Psoas muscle (tissue), 8 donors: ENCODE measurements around the gene PAX8. TPM values are rescaled to one million over a fixed set of nuclear protein-coding genes. Genes with fewer than 3 reads are reported as not detected.
A peak's percentile ranks its signal among the peaks of the same experiment; 100 is the strongest.

Experiments used
- ATAC-seq, 4 donors: fragments of 200-7000 bp; cut with Tn5 transposase; one replicate each; pipeline ENCODE4 v1.9.1; 2020; ENCODE audit warnings: moderate library complexity in 3 of 4, mild to moderate bottlenecking in 2 of 4
- DNase-seq, 2 donors: peaks; one replicate each; pipeline ENCODE4 v3.0.0-alpha.2; 2020
- H3K27ac ChIP-seq: fragments of 200-600 bp; one replicate; pipeline ENCODE4 v1.8.0; 2022
- H3K27me3 ChIP-seq, 3 donors: fragments of 200-600 bp in 1 of 3; one replicate each; pipeline versions ENCODE4 v1.6.1 to v1.8.0; 2013 to 2022; ENCODE audit warnings: low read length in 2 of 3, mild to moderate bottlenecking in 2 of 3, moderate library complexity in 1 of 3; ENCODE audit not compliant: insufficient read depth in 3 of 3
- H3K36me3 ChIP-seq, 2 donors: fragments of 200-600 bp in 1 of 2; one replicate each; pipeline versions ENCODE4 v1.6.1 to v1.8.0; 2013 to 2022; ENCODE audit warnings: low read depth in 1 of 2, mild to moderate bottlenecking in 1 of 2, moderate library complexity in 1 of 2; ENCODE audit not compliant: insufficient read depth in 1 of 2
- H3K4me1 ChIP-seq: fragments of 200-600 bp; one replicate; pipeline ENCODE4 v1.8.0; 2022
- H3K4me3 ChIP-seq: fragments of 200-600 bp; one replicate; pipeline ENCODE4 v1.8.0; 2022; ENCODE audit warnings: mild to moderate bottlenecking
- H3K9me3 ChIP-seq: fragments of 200-600 bp; one replicate; pipeline ENCODE4 v1.8.0; 2022
- WGBS, 3 donors: extraction: QIAGEN DNeasy Blood & Tissue Kit; methylation state at CpG; one replicate each; pipeline versions ENCODE4 v1.1.6 to v1.1.7; 2013; 5-methylcytosine and 5-hydroxymethylcytosine counted together
- intact Hi-C, 2 donors: fragments of 100-400 bp; cut with DNase I; formaldehyde crosslinking; loops; one replicate each; pipeline versions ENCODE4 v1.11.0 to v1.14.2; 2022
- polyA plus RNA-seq, 3 donors: library from polyadenylated mRNA; stranded (reverse); fragments of 200-250 nt; gene quantifications; one replicate each; pipeline ENCODE4 v1.2.3, GENCODE V29; 2013
- total RNA-seq, 4 donors: library from RNA; stranded (reverse); fragmentation: NEBNext Ultra II Directional in 2 of 4; extraction: Animal tissue kit (Norgen Biotek cat#: 25700) in 2 of 4; gene quantifications; one replicate each; pipeline versions ENCODE4 v1.2.1 to v1.2.4, GENCODE V29; 2021 to 2023
- TF ChIP-seq, protein P1 (sequence below): fragments of 200-600 bp; IDR thresholded peaks from one replicate; pipeline ENCODE4 v1.8.0; 2022; ENCODE audit warnings: antibody characterized with exemption
- donor health status: healthy with polysubstance abuse.
- donor health status: DM: no; HTN: no; CAD: no; lungs with moderate emphysema.
- donor health status: Bipolar disorder and iron deficiency.
- donor health status: healthy.
- donor health status: DM: yes; HTN: yes; CAD: no.
- donor health status: DM: no; HTN: no; CAD: no.
- donor health status: DM: no; HTN: no; CAD: no.
- donor health status: DM: yes; HTN: yes; CAD: no.

PAX8 gene
- total and polyA plus RNA-seq, 7 donors = 0.12 to 3.1 (median 0.35) TPM; not detected in 1

DNA sequence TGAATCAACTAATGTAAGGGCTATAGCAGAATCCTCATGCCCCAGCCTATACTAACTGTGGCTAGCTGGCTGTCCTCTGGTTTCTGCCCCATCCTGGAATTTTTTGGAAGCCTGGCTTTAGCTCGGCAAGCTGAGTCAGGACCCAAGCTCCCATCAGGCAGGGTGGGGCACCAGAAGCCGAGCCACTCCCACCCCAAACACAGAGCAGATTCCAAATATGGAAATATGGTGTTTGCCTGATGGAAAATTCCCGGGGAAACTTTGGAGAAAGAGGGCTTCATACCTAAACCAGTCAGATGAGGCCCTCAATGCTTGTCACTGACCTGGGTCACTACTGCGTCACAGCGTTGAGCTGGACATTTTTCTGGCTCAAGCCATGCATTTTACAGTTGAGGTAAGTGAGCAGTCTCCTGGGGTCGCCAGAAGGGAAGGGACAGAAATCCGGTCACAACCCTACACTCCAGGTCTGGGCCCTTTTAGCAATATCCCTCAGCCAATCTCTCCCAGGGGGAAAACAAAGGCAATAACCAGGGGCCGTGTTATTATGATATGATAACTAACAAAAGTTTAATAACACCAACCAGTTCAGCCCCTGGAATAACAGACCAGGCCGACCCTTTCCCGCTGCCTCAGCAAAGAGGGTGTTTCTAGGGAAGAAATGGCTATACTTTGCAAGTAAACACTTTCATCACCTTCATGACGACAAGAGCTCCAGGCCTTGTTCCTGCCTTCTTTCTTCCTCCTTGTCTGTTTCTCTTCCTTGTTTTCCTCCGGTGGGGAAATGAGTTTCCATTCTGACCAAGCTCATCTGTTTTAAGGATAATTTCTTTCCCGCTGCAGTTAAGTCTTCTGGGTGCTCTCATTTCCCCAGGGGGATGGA is 67.3 kb downstream of the PAX8 start:
- H3K27ac ChIP-seq = peak overlapping the region; percentile 63
- no peaks in the 10 kb centered on the region for H3K36me3 ChIP-seq
- ATAC-seq = peak in 3 of 4 donors; percentile 33 to 64 (median 42)
- H3K27me3 ChIP-seq = no peaks in the 10 kb centered on the region
- 57 to 68% (median 59%) methylated on average over 13 of the region's 13 CpGs for WGBS, 3 donors
- peak in 1 of 2 donors; percentile 35 for DNase-seq
- H3K4me1 ChIP-seq = no peaks in the 10 kb centered on the region
- no peak overlapping the region for H3K4me3 ChIP-seq
- intact Hi-C loops = no loop called here
- no peaks in the 10 kb centered on the region for H3K9me3 ChIP-seq
- TF ChIP-seq, protein P1, sequence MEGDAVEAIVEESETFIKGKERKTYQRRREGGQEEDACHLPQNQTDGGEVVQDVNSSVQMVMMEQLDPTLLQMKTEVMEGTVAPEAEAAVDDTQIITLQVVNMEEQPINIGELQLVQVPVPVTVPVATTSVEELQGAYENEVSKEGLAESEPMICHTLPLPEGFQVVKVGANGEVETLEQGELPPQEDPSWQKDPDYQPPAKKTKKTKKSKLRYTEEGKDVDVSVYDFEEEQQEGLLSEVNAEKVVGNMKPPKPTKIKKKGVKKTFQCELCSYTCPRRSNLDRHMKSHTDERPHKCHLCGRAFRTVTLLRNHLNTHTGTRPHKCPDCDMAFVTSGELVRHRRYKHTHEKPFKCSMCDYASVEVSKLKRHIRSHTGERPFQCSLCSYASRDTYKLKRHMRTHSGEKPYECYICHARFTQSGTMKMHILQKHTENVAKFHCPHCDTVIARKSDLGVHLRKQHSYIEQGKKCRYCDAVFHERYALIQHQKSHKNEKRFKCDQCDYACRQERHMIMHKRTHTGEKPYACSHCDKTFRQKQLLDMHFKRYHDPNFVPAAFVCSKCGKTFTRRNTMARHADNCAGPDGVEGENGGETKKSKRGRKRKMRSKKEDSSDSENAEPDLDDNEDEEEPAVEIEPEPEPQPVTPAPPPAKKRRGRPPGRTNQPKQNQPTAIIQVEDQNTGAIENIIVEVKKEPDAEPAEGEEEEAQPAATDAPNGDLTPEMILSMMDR = no peak

DNA sequence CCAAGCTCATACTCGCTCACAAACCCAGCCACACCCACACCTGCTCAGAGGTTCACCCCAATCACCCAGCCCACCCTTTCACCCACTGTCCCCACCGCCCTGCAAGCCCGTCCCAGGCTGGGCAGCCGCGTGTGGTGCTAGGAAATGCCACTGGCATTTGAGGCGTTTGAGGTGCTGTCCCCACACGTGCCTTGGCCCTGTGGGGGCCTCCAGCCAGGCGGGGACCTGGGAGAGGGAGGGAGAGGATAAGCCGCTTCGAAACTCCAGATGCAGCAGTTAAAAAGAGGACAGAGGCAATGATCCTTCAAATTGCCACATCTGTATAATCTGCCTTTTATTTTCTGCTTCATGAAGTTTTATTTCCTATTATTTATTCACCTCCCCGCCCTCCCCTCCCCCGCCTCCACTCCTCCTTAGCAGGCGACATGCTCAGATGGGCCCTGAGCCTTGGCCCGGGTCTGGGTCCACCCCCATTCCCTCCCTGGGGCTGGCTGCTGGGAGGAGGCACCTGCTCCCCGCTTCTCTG is 69.0 kb downstream of the PAX8 start:
- TF ChIP-seq, protein P1 = no peak
- H3K9me3 ChIP-seq = no peaks in the 10 kb centered on the region
- 83 to 87% (median 86%) methylated on average over 15 of the region's 15 CpGs for WGBS, 3 donors
- ATAC-seq = no peak
- no peaks in the 10 kb centered on the region for H3K4me1 ChIP-seq
- no peaks in the 10 kb centered on the region for H3K27me3 ChIP-seq
- H3K4me3 ChIP-seq = no peak overlapping the region
- intact Hi-C loops = no loop called here
- H3K36me3 ChIP-seq = no peaks in the 10 kb centered on the region
- no peak overlapping the region for H3K27ac ChIP-seq
- no peak for DNase-seq

DNA sequence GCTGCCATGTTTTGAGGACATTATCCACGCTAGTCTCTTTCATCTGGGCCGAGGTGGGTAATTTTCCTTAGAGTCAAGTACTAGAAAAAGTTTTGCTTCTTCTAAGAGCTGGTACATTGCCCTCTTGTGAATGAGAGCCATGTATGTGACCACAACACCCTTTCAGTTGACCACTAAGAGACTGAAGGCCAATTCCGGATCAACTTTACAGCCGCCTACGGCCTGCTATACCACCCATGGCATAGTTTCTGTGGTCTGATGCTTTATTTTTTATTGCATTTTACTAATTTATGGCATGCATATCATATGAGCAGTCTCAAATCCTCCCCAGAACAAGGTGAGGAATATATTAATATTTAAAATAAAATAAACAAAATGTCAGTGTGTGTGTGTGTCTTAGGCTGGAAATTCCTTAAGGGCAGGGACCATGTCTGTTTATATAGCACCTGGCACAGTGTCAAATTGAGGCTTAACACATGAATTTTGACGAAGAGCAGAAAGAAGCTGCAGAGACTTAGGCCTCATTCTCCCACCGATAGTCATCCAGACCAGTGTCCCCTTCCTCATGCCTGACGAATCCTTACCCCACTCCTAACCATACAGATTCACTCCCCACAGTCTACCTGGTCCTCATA is 69.6 kb downstream of the PAX8 start:
- WGBS, 3 donors = 80 to 87% (median 82%) methylated on average over 8 of the region's 8 CpGs
- intact Hi-C loops = no loop called here
- no peaks in the 10 kb centered on the region for H3K36me3 ChIP-seq
- H3K9me3 ChIP-seq = no peaks in the 10 kb centered on the region
- TF ChIP-seq, protein P1 = no peak
- DNase-seq = no peak
- no peaks in the 10 kb centered on the region for H3K27me3 ChIP-seq
- H3K4me1 ChIP-seq = no peaks in the 10 kb centered on the region
- no peak for ATAC-seq
- no peak overlapping the region for H3K27ac ChIP-seq
- no peak overlapping the region for H3K4me3 ChIP-seq

DNA sequence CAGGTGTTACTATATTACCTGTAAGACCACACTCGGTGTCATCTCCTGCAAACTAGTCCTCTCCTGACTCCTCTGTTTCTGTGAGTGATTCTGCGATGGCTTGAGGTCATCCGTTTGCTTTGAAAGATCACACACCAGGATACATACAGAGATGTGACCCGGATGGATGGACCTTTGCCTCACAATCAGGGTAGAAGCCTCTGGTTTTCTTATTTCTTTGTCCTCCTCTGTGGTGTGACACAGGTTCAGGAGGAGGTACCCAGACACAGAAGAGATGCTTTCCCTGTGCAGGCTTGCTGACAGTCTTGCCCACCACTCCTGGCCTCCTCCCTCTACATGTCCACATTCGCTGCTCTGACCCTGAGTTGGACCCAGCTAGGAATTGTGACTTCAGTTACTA is 70.3 kb downstream of the PAX8 start:
- Histone ChIP-seq H3K4me1 (no peaks in the 10 kb centered on the region), H3K27ac (no peak overlapping the region), H3K4me3 (no peak overlapping the region), H3K27me3 (no peaks in the 10 kb centered on the region), H3K9me3 (no peaks in the 10 kb centered on the region), H3K36me3 (no peaks in the 10 kb centered on the region)
- ATAC-seq (no peak), DNase-seq (no peak)
- TF ChIP-seq, protein P1 = no peak
- intact Hi-C loops = no loop called here
- 93 to 96% (median 94%) methylated on average over 5 of the region's 5 CpGs for WGBS, 3 donors
